ENCODE results near the gene CCDC188.

The CCDC188 gene

DNA sequence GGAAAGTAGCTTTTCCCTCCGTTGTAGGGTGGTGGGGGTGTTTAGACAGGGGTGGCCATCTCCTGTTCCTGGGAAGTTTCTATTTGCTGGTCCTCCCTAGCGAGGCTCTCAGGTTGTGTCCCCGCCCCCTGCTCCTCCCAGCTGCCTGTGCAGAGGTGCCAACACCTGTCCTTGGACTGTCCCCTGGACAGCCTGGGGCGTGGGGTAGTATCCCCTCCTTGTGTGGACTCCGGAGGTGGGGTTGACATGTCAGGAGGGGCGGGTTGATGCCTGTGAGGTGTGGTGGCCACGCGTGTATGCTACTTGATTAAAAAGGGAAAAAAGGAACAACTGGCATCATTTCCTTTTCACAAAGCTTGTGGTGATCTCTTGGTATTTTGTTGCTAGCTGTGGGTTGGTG is 49.2 kb downstream of the CCDC188 start:
- no peak for DNase-seq

DNA sequence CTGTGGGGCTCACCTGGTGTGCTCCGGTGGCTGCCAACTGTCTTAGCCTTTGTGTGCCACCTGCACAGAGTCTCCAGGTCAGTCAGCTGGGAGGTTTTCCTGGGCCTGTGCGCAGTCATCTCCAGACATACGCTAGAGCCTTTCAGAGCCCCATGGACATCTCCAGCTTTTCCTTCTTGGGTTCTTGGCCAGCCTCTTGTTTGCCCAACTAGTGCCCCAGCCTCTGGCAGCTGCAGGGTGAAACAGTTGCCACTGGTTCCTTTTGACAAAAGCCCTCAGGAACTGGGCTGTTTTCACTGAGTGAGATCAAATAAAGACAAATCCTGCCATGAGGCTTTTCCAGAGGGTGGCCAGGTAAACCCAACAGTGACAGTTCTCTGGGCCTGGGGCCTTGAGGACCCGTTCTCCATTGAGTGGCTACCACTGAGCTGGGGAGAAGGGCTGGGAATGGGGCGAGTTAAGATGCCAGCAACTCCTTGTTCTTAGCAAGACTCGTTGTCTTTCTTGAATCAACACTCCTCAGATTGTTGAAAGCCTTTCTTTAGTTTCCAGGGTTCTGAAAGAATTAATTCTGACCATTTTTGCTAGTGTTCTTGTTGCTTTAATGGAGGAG is 51.6 kb downstream of the CCDC188 start:
- no peak for DNase-seq

Measured in CD4-positive, alpha-beta T cell treated with Interferon alpha-2 for 1 hour (primary cell).